Omental fat pad (tissue), 4 donors: ENCODE results near the gene ENTPD3. TPM values are rescaled to one million over a fixed set of nuclear protein-coding genes. Genes with fewer than 3 reads are reported as not detected.

Source experiments
- ATAC-seq: fragments of 150-250 bp; one replicate; pipeline ENCODE4 v1.9.1; 2016; ENCODE audit warnings: mild to moderate bottlenecking, moderate library complexity; ENCODE audit not compliant: low FRiP score
- DNase-seq: peaks from one replicate; pipeline ENCODE4 v3.0.0-alpha.2; 2019; ENCODE audit warnings: low spot score
- CTCF ChIP-seq, 3 donors: fragments of 450-650 bp; IDR thresholded peaks; one replicate each; pipeline ENCODE4 v1.5.1; 2016 to 2017; ENCODE audit warnings: antibody characterized with exemption in 3 of 3, mild to moderate bottlenecking in 3 of 3, moderate library complexity in 2 of 3
- total RNA-seq, 4 donors: library from RNA; depleted of rRNA; stranded (reverse); fragments of >200 nt; gene quantifications; one replicate each; pipeline ENCODE4 v1.1.0, GENCODE V29; 2016

The ENTPD3 gene
- total RNA-seq, 4 donors from 2014 or later = 0.84 to 6.0 (median 1.6) TPM

GRCh38 chr3:40427045-40427669 is 40.2 kb downstream of the ENTPD3 start:
- no peak for TF ChIP-seq CTCF (IDR thresholded peaks at IDR 0.05)
- no peak for DNase-seq
- ATAC-seq = no peak

GRCh38 chr3:40432793-40433192 is 45.8 kb downstream of the ENTPD3 start:
- ATAC-seq = no peak
- no peak for DNase-seq
- no peak for TF ChIP-seq CTCF (IDR thresholded peaks at IDR 0.05)

GRCh38 chr3:40437889-40438288 is 50.9 kb downstream of the ENTPD3 start:
- no peak for DNase-seq
- TF ChIP-seq CTCF (IDR thresholded peaks at IDR 0.05) = no peak
- ATAC-seq = no peak

- DNase-seq (no peak), ATAC-seq (no peak)
- no peak for TF ChIP-seq CTCF (IDR thresholded peaks at IDR 0.05)
These were observed 58.1 kb downstream of the ENTPD3 start for GRCh38 chr3:40445062-40445461.

- no peak for DNase-seq
- no peak for TF ChIP-seq CTCF (IDR thresholded peaks at IDR 0.05)
- no peak for ATAC-seq
These were observed 58.9 kb downstream of the ENTPD3 start for GRCh38 chr3:40445880-40446279.

- ATAC-seq = no peak
- TF ChIP-seq CTCF (IDR thresholded peaks at IDR 0.05) = no peak
- DNase-seq = no peak
These were observed 63.5 kb downstream of the ENTPD3 start for GRCh38 chr3:40450438-40450837.

GRCh38 chr3:40451551-40451950 is 64.6 kb downstream of the ENTPD3 start:
- DNase-seq (no peak), ATAC-seq (no peak)
- TF ChIP-seq CTCF (IDR thresholded peaks at IDR 0.05) = no peak
